GM10266 (cell line): Measurements from ENCODE around the gene CCDC172.

ENCODE experiments used
- DNase-seq: peaks from one replicate; pipeline ENCODE4 v3.0.0; 2012; ENCODE audit errors: extremely low spot score
- TF ChIP-seq, protein P1 (sequence below): IDR thresholded peaks from 2 replicates; pipeline ENCODE4 v1.5.1; 2012; ENCODE audit warnings: mild to moderate bottlenecking, low read depth; ENCODE audit not compliant: control insufficient read depth, insufficient read depth; ENCODE audit errors: missing control alignments

The CCDC172 gene

DNA sequence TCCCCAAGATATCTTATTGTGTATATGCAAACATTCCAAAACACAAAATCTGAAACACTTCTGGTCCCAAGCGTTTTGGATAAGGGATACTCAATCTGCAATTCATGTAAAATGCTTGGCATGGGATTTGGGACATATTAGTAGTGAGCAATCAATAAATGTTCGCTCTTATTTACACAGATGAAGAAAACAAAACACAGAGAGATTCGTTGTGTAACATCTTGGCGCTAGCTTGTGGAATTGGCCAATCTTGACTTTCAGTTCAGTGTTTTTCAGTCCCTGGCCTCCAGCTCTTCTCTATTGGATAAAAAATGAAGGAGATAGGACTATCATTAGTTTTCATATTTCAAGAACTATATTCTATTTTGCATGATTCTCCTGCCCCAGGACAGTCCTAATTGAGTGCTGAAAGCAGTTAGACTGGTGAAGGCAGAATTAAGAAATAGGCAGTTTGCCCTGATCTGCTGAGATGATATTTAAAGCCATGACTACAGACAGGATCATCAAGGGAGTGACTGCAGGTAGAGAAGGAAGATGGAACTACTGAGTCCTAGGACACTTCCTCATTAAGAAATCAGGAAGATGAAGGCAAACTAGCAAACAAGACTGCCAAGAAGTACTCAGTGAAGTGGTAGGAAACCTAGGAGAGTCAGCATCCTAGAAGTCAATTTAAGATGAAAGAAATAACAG, 105.2 kb downstream of the CCDC172 start:
- TF ChIP-seq, protein P1, sequence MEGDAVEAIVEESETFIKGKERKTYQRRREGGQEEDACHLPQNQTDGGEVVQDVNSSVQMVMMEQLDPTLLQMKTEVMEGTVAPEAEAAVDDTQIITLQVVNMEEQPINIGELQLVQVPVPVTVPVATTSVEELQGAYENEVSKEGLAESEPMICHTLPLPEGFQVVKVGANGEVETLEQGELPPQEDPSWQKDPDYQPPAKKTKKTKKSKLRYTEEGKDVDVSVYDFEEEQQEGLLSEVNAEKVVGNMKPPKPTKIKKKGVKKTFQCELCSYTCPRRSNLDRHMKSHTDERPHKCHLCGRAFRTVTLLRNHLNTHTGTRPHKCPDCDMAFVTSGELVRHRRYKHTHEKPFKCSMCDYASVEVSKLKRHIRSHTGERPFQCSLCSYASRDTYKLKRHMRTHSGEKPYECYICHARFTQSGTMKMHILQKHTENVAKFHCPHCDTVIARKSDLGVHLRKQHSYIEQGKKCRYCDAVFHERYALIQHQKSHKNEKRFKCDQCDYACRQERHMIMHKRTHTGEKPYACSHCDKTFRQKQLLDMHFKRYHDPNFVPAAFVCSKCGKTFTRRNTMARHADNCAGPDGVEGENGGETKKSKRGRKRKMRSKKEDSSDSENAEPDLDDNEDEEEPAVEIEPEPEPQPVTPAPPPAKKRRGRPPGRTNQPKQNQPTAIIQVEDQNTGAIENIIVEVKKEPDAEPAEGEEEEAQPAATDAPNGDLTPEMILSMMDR = no peak
- DNase-seq = no peak
